HEK293 (cell line): ENCODE measurements around the gene CENPP.

Source experiments
- CTCF ChIA-PET: fragments of 350-600 bp; formaldehyde crosslinking; extraction: SDS; loops from one replicate; lab custom pipeline; 2021; ENCODE audit warnings: antibody characterized with exemption; lab: Yijun Ruan, JAX
- POLR2A ChIA-PET: fragments of 300-600 bp; formaldehyde crosslinking; extraction: SDS; loops from one replicate; lab custom pipeline; 2020; ENCODE audit warnings: antibody characterized with exemption, inconsistent platforms; lab: Yijun Ruan, JAX
- H3K27ac ChIP-seq: fragments of 200-500 bp; sonication (Bioruptor generic); 2 replicates; pipeline ENCODE4 v1.5.1; 2014; ENCODE audit warnings: low read depth, low read length, control low read depth, inconsistent platforms; ENCODE audit errors: extremely low read depth
- H3K36me3 ChIP-seq, 2 experiments: fragments of 200-500 bp in 1 of 2; sonication (Bioruptor generic) in 1 of 2; 1 replicate in 1 of 2; 2 replicates in 1 of 2; pipeline ENCODE4 v1.5.1; 2014 to 2017; ENCODE audit warnings: inconsistent platforms in 2 of 2, low read length in 2 of 2; ENCODE audit not compliant: control insufficient read depth in 2 of 2, insufficient read depth in 1 of 2
- H3K4me1 ChIP-seq: fragments of 200-500 bp; sonication (Bioruptor generic); 2 replicates; pipeline ENCODE4 v1.5.1; 2014; ENCODE audit warnings: mild to moderate bottlenecking, low read length, inconsistent platforms; ENCODE audit not compliant: control insufficient read depth, insufficient read depth
- H3K4me3 ChIP-seq: 2 replicates; pipeline ENCODE4 v1.5.1; 2011; ENCODE audit warnings: low read depth, mild to moderate bottlenecking, control low read depth, low read length, moderate library complexity
- H3K9me3 ChIP-seq: fragments of 200-500 bp; sonication (Bioruptor generic); 2 replicates; pipeline ENCODE4 v1.5.1; 2014; ENCODE audit warnings: low read depth, low read length, inconsistent platforms; ENCODE audit not compliant: control insufficient read depth, insufficient read depth
- HOXD13 ChIP-seq: sonication (generic); formaldehyde crosslinking; IDR thresholded peaks from 2 replicates; pipeline ENCODE4 v1.8.0; 2022; ENCODE audit warnings: missing genetic modification reagents, borderline replicate concordance
- KLF7 ChIP-seq: fragments of 450-650 bp; formaldehyde crosslinking; IDR thresholded peaks from 2 replicates; pipeline ENCODE4 v1.5.1; 2016; ENCODE audit warnings: missing biosample characterization, missing genetic modification characterization, borderline replicate concordance
- RBAK ChIP-seq: fragments of 450-650 bp; formaldehyde crosslinking; IDR thresholded peaks from 2 replicates; pipeline ENCODE4 v1.5.1; 2016; ENCODE audit warnings: missing biosample characterization, missing genetic modification characterization
- SP7 ChIP-seq: fragments of 450-650 bp; formaldehyde crosslinking; IDR thresholded peaks from 2 replicates; pipeline ENCODE4 v1.5.1; 2016; ENCODE audit warnings: missing biosample characterization, missing genetic modification characterization
- ZBTB20 ChIP-seq: fragments of 450-650 bp; formaldehyde crosslinking; IDR thresholded peaks from 2 replicates; pipeline ENCODE4 v1.5.1; 2016; ENCODE audit warnings: missing biosample characterization, missing genetic modification characterization
- ZBTB48 ChIP-seq: fragments of 450-650 bp; formaldehyde crosslinking; IDR thresholded peaks from 2 replicates; pipeline ENCODE4 v1.5.1; 2016; ENCODE audit warnings: missing biosample characterization, missing genetic modification characterization
- ZBTB7A ChIP-seq: fragments of 450-650 bp; formaldehyde crosslinking; IDR thresholded peaks from 2 replicates; pipeline ENCODE4 v1.5.1; 2016; ENCODE audit warnings: low read depth, missing biosample characterization, missing genetic modification characterization
- ZFP3 ChIP-seq: fragments of 450-650 bp; formaldehyde crosslinking; IDR thresholded peaks from 2 replicates; pipeline ENCODE4 v1.5.1; 2016; ENCODE audit warnings: low read depth, missing biosample characterization, missing genetic modification characterization
- ZNF157 ChIP-seq: fragments of 450-650 bp; formaldehyde crosslinking; IDR thresholded peaks from 2 replicates; pipeline ENCODE4 v1.5.1; 2016; ENCODE audit warnings: missing biosample characterization, missing genetic modification characterization
- ZNF19 ChIP-seq: fragments of 450-650 bp; formaldehyde crosslinking; IDR thresholded peaks from 2 replicates; pipeline ENCODE4; 2016; ENCODE audit warnings: missing biosample characterization, missing genetic modification characterization, low read depth
- ZNF221 ChIP-seq: fragments of 450-650 bp; formaldehyde crosslinking; IDR thresholded peaks from 2 replicates; pipeline ENCODE4 v1.5.1; 2017; ENCODE audit warnings: missing biosample characterization, missing genetic modification characterization, borderline replicate concordance
- ZNF266 ChIP-seq: fragments of 450-650 bp; formaldehyde crosslinking; IDR thresholded peaks from 2 replicates; pipeline ENCODE4 v1.5.1; 2016; ENCODE audit warnings: missing biosample characterization, missing genetic modification characterization, low read depth
- ZNF274 ChIP-seq, 2 experiments: fragments of 200-500 bp in 1 of 2; fragments of 450-650 bp in 1 of 2; sonication (Bioruptor generic) in 1 of 2; formaldehyde crosslinking in 1 of 2; IDR thresholded peaks; 2 replicates each; pipeline versions ENCODE4 v1.5.1 to v1.6.1; 2014 to 2016; ENCODE audit warnings: borderline replicate concordance in 1 of 2, inconsistent platforms in 1 of 2, low read length in 1 of 2, missing biosample characterization in 1 of 2, missing genetic modification characterization in 1 of 2
- ZNF394 ChIP-seq: fragments of 450-650 bp; formaldehyde crosslinking; IDR thresholded peaks from 2 replicates; pipeline ENCODE4 v1.5.1; 2016; ENCODE audit warnings: missing biosample characterization, missing genetic modification characterization, mild to moderate bottlenecking, moderate library complexity, borderline replicate concordance
- ZNF621 ChIP-seq: fragments of 450-650 bp; formaldehyde crosslinking; IDR thresholded peaks from 2 replicates; pipeline ENCODE4 v1.5.1; 2017; ENCODE audit warnings: missing biosample characterization, missing genetic modification characterization
- ZNF623 ChIP-seq: fragments of 450-650 bp; formaldehyde crosslinking; IDR thresholded peaks from 2 replicates; pipeline ENCODE4 v1.5.1; 2016; ENCODE audit warnings: missing biosample characterization, missing genetic modification characterization
- ZNF785 ChIP-seq: fragments of 450-650 bp; formaldehyde crosslinking; IDR thresholded peaks from 2 replicates; pipeline ENCODE4 v1.5.1; 2016; ENCODE audit warnings: missing biosample characterization, missing genetic modification characterization
- ZNF837 ChIP-seq: fragments of 450-650 bp; formaldehyde crosslinking; IDR thresholded peaks from 2 replicates; pipeline ENCODE4 v1.5.1; 2016; ENCODE audit warnings: missing biosample characterization, missing genetic modification characterization
- TF ChIP-seq, protein P1 (sequence below): fragments of 450-650 bp; formaldehyde crosslinking; IDR thresholded peaks from 2 replicates; pipeline ENCODE4 v1.5.1; 2016; ENCODE audit warnings: missing biosample characterization, missing genetic modification characterization
- TF ChIP-seq, protein P2 (sequence below): fragments of 450-650 bp; formaldehyde crosslinking; IDR thresholded peaks from 2 replicates; pipeline ENCODE4 v1.5.1; 2016; ENCODE audit warnings: missing biosample characterization, missing genetic modification characterization
- TF ChIP-seq, protein P3 (sequence below): fragments of 450-650 bp; formaldehyde crosslinking; IDR thresholded peaks from 2 replicates; pipeline ENCODE4 v1.5.1; 2016; ENCODE audit warnings: missing biosample characterization, missing genetic modification characterization
- TF ChIP-seq, protein P4 (sequence below): fragments of 450-650 bp; formaldehyde crosslinking; IDR thresholded peaks from 2 replicates; pipeline ENCODE4 v1.5.1; 2016; ENCODE audit warnings: missing biosample characterization, missing genetic modification characterization
- TF ChIP-seq, protein P5 (sequence below): fragments of 450-650 bp; formaldehyde crosslinking; IDR thresholded peaks from 2 replicates; pipeline ENCODE4 v1.5.1; 2017; ENCODE audit warnings: missing biosample characterization, missing genetic modification characterization
- TF ChIP-seq, protein P6 (sequence below): fragments of 450-650 bp; formaldehyde crosslinking; IDR thresholded peaks from 2 replicates; pipeline ENCODE4 v1.5.0; 2017; ENCODE audit warnings: missing biosample characterization, missing genetic modification characterization, borderline replicate concordance
- TF ChIP-seq, protein P7 (sequence below): fragments of 450-650 bp; formaldehyde crosslinking; IDR thresholded peaks from 2 replicates; pipeline ENCODE4 v1.5.1; 2016; ENCODE audit warnings: missing biosample characterization, missing genetic modification characterization

Gene CENPP

DNA sequence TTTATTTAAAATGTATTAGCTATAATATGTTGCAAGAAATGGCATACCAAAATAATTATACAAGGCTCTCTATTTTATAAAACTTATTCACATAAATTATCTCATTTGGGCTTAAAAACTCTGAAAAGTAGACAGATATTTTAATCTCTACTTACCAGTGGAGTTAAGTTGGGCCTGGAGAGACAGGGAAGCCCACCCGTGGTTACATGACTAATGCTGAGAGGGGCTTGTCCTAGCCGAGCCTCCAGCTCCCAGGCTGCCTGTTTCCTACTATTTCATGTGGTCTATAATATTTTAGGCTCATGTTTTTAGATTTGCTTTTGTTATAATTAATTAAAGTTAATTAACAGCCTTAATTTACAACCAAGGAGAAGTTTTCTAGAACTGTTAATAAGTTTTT lies 177.4 kb downstream of the CENPP start:
- ChIA-PET CTCF (interaction anchor here (0.6 to 1.7 kb wide), 4 partner anchors 12 to 1532 kb away, joined by 3 to 5 read pairs (median 3); no protein-coding TSS in a partner anchor), POLR2A (no interaction called here)
- H3K4me1 ChIP-seq = no peaks in the 10 kb centered on the region
- no peak overlapping the region for H3K27ac ChIP-seq
- TF ChIP-seq, protein P1, sequence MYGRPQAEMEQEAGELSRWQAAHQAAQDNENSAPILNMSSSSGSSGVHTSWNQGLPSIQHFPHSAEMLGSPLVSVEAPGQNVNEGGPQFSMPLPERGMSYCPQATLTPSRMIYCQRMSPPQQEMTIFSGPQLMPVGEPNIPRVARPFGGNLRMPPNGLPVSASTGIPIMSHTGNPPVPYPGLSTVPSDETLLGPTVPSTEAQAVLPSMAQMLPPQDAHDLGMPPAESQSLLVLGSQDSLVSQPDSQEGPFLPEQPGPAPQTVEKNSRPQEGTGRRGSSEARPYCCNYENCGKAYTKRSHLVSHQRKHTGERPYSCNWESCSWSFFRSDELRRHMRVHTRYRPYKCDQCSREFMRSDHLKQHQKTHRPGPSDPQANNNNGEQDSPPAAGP (tag by site-specific recombination) = no peak
- no peak for TF ChIP-seq ZBTB20 (tag by site-specific recombination)
- TF ChIP-seq, protein P2, sequence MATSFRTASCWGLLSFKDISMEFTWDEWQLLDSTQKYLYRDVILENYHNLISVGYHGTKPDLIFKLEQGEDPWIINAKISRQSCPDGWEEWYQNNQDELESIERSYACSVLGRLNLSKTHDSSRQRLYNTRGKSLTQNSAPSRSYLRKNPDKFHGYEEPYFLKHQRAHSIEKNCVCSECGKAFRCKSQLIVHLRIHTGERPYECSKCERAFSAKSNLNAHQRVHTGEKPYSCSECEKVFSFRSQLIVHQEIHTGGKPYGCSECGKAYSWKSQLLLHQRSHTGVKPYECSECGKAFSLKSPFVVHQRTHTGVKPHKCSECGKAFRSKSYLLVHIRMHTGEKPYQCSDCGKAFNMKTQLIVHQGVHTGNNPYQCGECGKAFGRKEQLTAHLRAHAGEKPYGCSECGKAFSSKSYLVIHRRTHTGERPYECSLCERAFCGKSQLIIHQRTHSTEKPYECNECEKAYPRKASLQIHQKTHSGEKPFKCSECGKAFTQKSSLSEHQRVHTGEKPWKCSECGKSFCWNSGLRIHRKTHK (tag by site-specific recombination) = no peak
- TF ChIP-seq, protein P3, sequence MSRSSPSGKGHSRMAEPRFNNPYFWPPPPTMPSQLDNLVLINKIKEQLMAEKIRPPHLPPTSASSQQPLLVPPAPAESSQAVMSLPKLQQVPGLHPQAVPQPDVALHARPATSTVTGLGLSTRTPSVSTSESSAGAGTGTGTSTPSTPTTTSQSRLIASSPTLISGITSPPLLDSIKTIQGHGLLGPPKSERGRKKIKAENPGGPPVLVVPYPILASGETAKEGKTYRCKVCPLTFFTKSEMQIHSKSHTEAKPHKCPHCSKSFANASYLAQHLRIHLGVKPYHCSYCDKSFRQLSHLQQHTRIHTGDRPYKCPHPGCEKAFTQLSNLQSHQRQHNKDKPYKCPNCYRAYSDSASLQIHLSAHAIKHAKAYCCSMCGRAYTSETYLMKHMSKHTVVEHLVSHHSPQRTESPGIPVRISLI = no peak
- no peak for TF ChIP-seq ZNF394
- TF ChIP-seq, protein P4, sequence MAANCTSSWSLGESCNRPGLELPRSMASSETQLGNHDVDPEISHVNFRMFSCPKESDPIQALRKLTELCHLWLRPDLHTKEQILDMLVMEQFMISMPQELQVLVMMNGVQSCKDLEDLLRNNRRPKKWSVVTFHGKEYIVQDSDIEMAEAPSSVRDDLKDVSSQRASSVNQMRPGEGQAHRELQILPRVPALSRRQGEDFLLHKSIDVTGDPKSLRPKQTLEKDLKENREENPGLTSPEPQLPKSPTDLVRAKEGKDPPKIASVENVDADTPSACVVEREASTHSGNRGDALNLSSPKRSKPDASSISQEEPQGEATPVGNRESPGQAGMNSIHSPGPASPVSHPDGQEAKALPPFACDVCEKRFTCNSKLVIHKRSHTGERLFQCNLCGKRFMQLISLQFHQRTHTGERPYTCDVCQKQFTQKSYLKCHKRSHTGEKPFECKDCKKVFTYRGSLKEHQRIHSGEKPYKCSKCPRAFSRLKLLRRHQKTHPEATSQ (tag by site-specific recombination) = no peak
- TF ChIP-seq RBAK = no peak
- TF ChIP-seq HOXD13 (CRISPR knock-in tag) = no peak
- TF ChIP-seq ZNF623 (tag by site-specific recombination) = no peak
- TF ChIP-seq, protein P5, sequence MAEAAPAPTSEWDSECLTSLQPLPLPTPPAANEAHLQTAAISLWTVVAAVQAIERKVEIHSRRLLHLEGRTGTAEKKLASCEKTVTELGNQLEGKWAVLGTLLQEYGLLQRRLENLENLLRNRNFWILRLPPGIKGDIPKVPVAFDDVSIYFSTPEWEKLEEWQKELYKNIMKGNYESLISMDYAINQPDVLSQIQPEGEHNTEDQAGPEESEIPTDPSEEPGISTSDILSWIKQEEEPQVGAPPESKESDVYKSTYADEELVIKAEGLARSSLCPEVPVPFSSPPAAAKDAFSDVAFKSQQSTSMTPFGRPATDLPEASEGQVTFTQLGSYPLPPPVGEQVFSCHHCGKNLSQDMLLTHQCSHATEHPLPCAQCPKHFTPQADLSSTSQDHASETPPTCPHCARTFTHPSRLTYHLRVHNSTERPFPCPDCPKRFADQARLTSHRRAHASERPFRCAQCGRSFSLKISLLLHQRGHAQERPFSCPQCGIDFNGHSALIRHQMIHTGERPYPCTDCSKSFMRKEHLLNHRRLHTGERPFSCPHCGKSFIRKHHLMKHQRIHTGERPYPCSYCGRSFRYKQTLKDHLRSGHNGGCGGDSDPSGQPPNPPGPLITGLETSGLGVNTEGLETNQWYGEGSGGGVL (tag by site-specific recombination) = no peak
- no peak for TF ChIP-seq SP7
- TF ChIP-seq ZNF19 (tag by site-specific recombination) = no peak
- TF ChIP-seq ZNF785 (tag by site-specific recombination) = no peak
- no peak for TF ChIP-seq KLF7
- TF ChIP-seq ZNF837 (tag by site-specific recombination) = no peak
- no peaks in the 10 kb centered on the region for H3K36me3 ChIP-seq
- H3K4me3 ChIP-seq = no peak overlapping the region
- no peaks in the 10 kb centered on the region for H3K9me3 ChIP-seq

DNA sequence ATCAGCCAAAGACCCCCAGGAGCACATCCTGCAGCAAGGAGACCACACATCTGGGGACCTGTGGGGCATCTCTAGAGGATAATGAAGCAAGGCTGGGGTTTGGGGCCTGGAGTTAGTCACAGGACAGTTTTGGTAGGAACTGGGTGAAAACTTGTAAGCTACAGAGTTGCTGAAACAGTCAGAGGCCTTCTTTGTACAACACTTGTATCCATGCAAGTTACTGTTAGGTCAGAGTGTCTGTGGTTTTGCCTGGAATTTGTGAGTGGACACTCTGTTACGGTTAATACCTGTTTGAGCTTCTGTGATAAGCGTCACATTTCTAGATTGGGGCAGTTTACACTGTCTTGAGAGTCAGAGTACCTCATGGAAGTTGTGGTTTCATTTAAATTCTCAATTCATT lies 179.1 kb downstream of the CENPP start:
- Histone ChIP-seq H3K4me3 (no peak overlapping the region), H3K36me3 (no peaks in the 10 kb centered on the region), H3K4me1 (no peaks in the 10 kb centered on the region), H3K9me3 (no peaks in the 10 kb centered on the region), H3K27ac (no peak overlapping the region)
- POLR2A ChIA-PET = no interaction called here
- CTCF ChIA-PET = interaction anchor here (1.1 kb wide), 1 partner anchor 63 kb away, joined by 3 read pairs; no protein-coding TSS in a partner anchor
- TF ChIP-seq ZNF266 (tag by site-specific recombination) (no peak), ZNF274 (IDR thresholded peaks at IDR 0.05; ENCODE audit: low read length) (no peak), ZNF274 (tag by site-specific recombination; IDR thresholded peaks at IDR 0.05; ENCODE audit: borderline replicate concordance) (no peak), ZFP3 (tag by site-specific recombination) (no peak), ZNF19 (tag by site-specific recombination) (no peak), ZBTB7A (tag by site-specific recombination) (no peak), ZNF621 (no peak), ZNF157 (no peak), ZNF221 (tag by site-specific recombination) (no peak), ZBTB48 (tag by site-specific recombination) (no peak)
- TF ChIP-seq, protein P6, sequence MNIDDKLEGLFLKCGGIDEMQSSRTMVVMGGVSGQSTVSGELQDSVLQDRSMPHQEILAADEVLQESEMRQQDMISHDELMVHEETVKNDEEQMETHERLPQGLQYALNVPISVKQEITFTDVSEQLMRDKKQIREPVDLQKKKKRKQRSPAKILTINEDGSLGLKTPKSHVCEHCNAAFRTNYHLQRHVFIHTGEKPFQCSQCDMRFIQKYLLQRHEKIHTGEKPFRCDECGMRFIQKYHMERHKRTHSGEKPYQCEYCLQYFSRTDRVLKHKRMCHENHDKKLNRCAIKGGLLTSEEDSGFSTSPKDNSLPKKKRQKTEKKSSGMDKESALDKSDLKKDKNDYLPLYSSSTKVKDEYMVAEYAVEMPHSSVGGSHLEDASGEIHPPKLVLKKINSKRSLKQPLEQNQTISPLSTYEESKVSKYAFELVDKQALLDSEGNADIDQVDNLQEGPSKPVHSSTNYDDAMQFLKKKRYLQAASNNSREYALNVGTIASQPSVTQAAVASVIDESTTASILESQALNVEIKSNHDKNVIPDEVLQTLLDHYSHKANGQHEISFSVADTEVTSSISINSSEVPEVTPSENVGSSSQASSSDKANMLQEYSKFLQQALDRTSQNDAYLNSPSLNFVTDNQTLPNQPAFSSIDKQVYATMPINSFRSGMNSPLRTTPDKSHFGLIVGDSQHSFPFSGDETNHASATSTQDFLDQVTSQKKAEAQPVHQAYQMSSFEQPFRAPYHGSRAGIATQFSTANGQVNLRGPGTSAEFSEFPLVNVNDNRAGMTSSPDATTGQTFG = no peak
- TF ChIP-seq, protein P7, sequence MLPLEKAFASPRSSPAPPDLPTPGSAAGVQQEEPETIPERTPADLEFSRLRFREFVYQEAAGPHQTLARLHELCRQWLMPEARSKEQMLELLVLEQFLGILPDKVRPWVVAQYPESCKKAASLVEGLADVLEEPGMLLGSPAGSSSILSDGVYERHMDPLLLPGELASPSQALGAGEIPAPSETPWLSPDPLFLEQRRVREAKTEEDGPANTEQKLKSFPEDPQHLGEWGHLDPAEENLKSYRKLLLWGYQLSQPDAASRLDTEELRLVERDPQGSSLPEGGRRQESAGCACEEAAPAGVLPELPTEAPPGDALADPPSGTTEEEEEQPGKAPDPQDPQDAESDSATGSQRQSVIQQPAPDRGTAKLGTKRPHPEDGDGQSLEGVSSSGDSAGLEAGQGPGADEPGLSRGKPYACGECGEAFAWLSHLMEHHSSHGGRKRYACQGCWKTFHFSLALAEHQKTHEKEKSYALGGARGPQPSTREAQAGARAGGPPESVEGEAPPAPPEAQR (tag by site-specific recombination) = no peak
